ENCODE measurements around the gene DYNC2H1.

The DYNC2H1 gene

DNA sequence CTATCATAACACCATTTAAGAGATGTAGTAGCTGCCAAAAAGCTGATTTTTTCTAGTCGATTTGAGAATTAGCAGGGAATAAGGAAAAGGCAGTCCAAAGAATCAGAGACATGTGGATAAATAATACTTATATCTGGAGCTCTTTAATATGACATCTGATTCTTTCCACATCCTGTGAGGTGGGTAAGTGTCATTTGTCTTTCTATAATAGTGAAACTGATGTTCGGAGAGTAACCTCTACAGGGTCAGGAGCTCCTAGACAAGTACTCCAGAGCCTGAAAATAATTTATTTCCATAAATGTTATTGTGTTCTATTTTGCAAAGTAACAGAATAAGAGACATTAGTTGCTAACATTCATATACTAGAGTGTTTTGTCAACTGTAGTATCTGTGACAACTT lies 367.6 kb downstream of the DYNC2H1 start:
- DNase-seq: no peak

DNA sequence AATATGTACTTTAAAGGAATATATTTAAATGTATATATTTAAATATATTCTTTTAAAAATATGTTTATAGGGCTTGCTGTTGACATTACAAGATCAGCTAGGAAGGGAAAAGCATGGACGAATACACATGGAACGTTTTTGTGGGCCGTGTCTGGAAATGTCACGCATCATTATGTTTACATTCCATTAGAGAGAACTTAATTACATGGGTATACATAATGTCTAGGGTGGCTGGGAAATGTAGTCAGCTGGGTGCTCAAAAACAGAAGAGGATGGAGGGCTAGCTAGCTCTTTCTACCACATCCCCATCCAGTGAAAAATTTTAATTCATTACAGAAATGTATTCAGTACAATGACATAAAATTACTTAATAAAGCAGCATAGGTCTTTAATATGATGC lies 371.2 kb downstream of the DYNC2H1 start:
- DNase-seq: no peak

DNA sequence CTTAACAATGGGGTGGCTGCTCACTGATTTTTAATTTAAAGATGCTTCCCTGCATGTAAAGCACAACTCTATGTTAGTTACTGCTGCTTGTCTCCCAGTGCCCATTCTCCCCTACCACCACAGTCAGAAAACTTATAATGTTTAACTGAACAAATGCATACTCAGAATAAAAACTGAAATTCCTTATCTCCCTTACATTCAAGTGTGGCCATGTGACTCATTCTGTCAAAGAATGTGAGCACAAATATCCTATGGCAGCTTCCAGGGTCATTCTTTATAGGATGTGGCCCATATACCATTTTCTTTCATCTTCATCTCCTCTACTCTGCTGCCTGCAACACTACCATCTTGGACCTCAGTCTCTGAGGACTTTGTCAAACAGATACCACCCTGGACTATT lies 374.8 kb downstream of the DYNC2H1 start:
- no peak for DNase-seq

GRCh38 chr11:103484545-103484944 lies 375.3 kb downstream of the DYNC2H1 start:
- peak; percentile 18 for DNase-seq

- no peak for DNase-seq
Observed at GRCh38 chr11:103486604-103487003, 377.4 kb downstream of the DYNC2H1 start.

- no peak for DNase-seq
Observed at GRCh38 chr11:103487113-103487512, 377.9 kb downstream of the DYNC2H1 start.

GRCh38 chr11:103488031-103488461 lies 378.8 kb downstream of the DYNC2H1 start:
- no peak for DNase-seq

DNA sequence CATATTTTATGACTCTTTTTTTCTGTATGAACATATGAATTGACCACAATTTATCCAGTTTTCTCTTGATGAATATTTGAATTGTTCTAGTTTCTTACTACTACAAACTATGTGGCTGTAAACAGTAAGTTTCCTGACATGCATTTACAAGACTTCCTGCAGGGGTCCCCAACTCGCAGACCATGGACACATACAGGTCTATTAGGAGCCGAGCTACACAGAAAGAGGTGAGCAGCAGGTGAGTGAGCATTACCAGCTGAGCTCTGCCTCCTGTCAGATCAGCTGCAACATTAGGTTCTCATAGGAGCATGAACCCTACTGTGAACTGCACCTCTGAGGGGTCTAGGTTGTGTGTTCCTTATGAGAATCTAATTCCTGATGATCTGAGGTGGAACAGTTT lies 379.4 kb downstream of the DYNC2H1 start:
- no peak for DNase-seq

DNA sequence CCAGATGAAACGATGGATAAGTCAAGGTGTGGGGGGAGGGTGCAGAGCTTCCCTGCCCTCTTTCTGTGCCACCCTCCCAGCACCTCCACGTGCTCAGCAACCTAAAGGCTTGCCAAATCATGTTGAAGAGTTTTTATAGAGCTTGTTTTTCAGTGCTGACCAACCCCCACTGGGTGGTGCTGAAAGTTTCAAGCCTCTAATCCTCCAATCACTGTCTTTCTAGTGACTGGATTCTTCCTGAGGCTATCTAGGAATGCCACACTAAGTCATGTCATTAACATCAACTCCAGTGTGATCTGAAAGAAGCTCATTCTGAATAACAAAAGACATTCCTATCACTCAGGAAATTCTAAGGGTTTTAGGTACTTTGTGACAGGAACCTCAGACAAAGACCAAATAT lies 382.6 kb downstream of the DYNC2H1 start:
- DNase-seq: no peak

DNA sequence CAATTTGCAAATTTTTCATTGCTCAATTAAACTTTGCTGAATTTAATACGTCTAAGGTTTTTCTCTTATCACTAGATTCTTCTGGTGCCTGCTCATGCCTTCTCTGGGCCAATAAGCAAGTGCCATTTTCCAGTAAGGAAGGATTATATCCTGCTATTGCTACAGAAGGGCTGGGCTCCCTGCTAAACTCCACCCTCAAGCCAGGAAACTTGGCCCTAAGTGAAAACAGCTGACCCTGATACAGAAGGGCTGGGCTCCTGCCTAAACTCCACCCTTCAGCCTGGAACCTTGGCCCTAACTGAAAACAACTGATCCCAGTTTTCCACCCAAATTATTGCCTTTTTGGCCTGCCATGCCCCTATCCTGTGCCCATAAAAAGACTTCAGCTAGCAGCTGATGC lies 385.3 kb downstream of the DYNC2H1 start:
- no peak for DNase-seq

GRCh38 chr11:103497268-103497667 lies 388.0 kb downstream of the DYNC2H1 start:
- DNase-seq: no peak

DNA sequence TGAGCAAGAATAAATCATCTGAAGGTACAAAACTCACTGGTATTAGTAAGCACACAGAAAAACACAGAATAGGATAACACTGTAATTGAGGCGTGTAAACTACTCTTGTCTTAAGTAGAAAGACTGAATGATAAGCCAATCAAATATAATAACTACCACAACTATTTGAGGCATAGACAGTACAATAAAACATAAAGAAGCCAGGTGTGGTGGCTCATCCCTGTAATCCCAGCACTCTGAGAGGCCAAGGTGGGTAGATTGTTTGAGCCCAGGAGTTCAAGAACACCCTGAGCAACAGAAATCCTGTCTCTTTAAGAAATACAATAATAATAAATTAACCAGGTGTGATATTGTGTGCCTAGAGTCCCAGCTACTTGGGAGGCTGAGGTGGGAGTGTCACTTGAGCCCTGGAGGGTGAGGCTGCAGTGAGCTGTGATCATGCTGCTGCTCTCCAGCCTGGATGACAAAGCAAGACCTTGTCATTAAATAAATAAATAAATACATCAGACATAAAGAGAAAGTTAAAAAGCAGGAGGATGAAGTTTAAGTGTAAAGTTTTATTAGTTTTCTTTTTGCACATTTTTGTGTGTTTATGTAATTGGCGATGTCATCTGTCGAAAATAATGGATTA lies 390.6 kb downstream of the DYNC2H1 start:
- DNase-seq: peak; percentile 26

DNA sequence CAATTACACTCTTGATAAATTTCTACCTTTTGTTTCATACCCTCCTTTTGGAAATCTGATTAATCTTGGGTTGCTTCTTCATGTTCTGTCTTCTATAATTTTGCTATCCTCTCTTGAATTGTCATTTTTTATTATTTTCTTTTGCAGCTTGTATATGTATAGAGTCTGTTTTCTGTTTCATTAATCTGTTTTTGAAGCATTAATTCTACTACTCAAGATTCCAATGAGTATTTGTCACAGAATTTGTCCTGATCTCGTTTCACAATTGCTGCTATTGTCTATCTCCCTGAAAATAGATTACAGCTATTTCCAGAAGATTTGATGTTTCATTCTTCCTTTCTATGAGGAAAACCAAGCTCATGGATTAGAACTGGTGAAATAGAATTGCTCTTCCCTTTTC lies 406.1 kb downstream of the DYNC2H1 start:
- DNase-seq: no peak

DNA sequence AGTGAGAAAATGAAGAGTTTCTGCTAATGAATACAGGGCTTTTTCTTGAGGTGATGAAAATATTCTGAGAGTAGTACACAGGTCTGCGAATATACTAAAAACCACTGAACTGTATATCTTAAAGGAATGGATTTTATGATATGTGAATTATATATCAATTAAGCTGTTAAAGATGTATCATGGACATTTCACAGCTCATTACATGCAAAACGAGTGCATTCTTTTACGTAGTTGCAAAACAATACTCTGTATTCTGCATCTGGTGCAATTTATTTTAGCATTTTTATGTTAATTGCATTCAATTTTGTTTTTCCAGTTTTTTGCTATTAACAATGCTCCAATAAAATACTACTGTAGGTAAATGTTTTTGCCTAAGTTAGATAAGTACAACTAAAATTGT lies 411.6 kb downstream of the DYNC2H1 start:
- no peak for DNase-seq

DNA sequence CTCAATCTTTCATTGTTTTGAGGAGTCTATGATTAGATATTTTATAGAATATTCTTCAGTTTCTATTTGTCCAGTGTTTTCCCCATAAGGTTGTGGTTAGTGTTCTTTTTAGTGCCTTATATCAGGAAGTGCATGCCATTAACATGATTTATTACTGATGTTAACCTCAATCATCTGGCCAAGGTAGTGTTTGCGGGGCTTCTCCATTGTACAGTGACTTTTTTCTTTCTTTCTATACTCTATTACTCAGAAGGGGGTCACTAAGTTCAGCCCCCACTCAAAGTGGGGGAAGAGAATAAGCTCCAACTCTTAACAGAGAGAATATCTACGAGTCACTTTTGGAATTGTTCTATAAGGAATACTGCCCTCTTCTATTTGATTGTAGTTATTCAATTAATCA lies 415.8 kb downstream of the DYNC2H1 start:
- DNase-seq: no peak

- no peak for DNase-seq
Observed at GRCh38 chr11:103528046-103528445, 418.8 kb downstream of the DYNC2H1 start.

GRCh38 chr11:103528596-103528995 lies 419.4 kb downstream of the DYNC2H1 start:
- no peak for DNase-seq

DNA sequence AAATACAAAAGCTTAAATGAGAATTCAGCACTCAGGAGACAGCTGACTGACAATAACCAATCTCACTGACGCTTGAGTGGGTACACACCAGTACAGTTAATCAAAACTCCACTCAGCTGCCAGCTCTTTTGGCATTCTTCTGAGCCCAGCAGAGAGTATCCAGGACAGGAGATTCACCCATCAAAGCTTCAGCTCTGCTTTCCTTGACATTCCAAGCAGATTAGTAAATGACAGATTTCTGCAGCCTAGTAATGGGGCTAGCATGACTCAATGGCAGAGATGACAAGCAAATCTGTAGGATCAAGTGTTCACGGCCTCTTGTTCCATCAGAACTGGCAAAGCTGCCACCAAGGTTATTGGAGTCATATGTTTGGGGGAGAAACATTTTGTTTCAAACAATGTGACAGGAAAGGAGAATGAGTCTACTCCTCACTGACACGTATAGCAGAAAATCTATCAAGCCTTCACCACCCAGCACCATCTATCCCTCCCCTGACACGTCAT lies 420.0 kb downstream of the DYNC2H1 start:
- no peak for DNase-seq
